ENCODE data around the gene LILRB2. TPM values are rescaled to one million over a fixed set of nuclear protein-coding genes. Genes with fewer than 3 reads are reported as not detected.
"Not testable (repeated sequence)": the region's sequence is repeated elsewhere in the genome, so short reads cannot be mapped to it uniquely, and the experiment has no call there.

LILRB2 gene
- total RNA-seq, 2 experiments from 2014 or later, result not detected

DNA sequence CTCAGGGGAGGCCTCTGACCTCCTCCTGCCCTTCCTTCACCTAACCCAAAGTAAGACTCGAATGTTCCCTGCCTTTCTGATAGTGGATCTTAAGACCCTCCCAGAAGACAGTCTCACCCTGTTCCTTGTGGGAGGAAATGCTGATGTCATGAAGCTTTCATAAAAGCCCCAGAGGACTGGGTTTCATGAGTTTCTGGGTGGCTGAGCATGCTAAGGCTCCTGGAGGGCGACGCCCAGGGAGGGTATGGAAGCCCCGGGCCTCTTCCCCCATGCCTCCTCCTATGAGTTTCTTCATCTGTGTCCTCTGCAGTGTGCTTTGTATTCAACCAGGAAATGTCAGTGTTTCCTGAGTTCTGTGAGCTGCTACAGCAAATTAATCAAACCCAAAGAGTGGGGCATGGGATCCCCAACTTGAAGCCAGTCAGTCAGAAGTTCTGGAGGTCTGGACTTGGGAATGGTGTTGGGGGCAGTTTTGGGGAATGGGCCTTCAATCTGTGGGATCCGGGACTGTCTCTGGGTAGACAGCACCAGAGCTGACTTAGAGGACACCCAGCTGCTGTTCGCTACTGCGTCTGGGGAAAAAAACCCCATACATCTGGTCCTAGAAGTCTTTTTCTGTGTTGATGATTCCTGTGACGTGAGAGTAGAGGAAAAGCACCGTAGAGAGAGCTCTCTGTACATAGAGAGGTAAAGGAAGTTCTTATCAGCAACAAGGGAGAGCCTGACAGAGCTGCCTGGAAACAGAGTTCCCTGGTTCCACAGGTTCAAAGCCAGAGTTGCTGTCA is 2.0 kb upstream of the LILRB2 start:
- ChIA-PET CTCF (no interaction called here), POLR2A (no interaction called here)
- intact Hi-C loops (cut with micrococcal nuclease), result no loop called here
- peak; percentile 17 for ATAC-seq
- TF ChIP-seq, protein P1, sequence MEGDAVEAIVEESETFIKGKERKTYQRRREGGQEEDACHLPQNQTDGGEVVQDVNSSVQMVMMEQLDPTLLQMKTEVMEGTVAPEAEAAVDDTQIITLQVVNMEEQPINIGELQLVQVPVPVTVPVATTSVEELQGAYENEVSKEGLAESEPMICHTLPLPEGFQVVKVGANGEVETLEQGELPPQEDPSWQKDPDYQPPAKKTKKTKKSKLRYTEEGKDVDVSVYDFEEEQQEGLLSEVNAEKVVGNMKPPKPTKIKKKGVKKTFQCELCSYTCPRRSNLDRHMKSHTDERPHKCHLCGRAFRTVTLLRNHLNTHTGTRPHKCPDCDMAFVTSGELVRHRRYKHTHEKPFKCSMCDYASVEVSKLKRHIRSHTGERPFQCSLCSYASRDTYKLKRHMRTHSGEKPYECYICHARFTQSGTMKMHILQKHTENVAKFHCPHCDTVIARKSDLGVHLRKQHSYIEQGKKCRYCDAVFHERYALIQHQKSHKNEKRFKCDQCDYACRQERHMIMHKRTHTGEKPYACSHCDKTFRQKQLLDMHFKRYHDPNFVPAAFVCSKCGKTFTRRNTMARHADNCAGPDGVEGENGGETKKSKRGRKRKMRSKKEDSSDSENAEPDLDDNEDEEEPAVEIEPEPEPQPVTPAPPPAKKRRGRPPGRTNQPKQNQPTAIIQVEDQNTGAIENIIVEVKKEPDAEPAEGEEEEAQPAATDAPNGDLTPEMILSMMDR (IDR thresholded peaks at IDR 0.05), result no peak
- peaks cover 22% of the 10 kb centered on the region for H3K27me3 Mint-ChIP-seq
- H3K4me1 Mint-ChIP-seq (ENCODE audit: low read depth), result peaks cover 4% of the 10 kb centered on the region
- no peaks in the 10 kb centered on the region for H3K9me3 Mint-ChIP-seq
- no peak overlapping the region for H3K27ac Mint-ChIP-seq
- H3K36me3 Mint-ChIP-seq (ENCODE audit: low read depth), result no peaks in the 10 kb centered on the region
- no peak overlapping the region for H3K4me3 Mint-ChIP-seq
- DNase-seq, result no peak

DNA sequence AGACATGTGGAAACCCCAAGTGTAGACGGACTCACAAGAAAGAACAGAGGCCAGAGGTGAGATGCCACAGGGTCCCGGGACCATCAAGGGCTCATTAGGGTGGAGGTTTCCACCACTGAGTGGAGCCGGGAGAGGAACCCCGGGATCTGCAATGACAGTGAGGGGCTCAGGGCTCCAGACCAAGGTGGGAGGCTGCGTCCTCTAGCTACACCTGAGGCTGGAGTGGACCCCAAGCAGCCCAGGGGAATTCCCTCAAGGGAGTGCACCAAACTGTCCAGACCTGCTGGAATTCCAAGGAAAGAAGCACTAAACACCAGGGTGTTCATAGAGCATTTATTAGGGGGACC is 792 bp upstream of the LILRB2 start:
- H3K9me3 Mint-ChIP-seq; intact Hi-C loops (cut with micrococcal nuclease); H3K4me1 Mint-ChIP-seq (ENCODE audit: low read depth); DNase-seq; H3K36me3 Mint-ChIP-seq (ENCODE audit: low read depth); POLR2A ChIA-PET; H3K4me3 Mint-ChIP-seq; H3K27ac Mint-ChIP-seq; CTCF ChIA-PET; ATAC-seq: not testable (repeated sequence)
- peaks cover 22% of the 10 kb centered on the region for H3K27me3 Mint-ChIP-seq

DNA sequence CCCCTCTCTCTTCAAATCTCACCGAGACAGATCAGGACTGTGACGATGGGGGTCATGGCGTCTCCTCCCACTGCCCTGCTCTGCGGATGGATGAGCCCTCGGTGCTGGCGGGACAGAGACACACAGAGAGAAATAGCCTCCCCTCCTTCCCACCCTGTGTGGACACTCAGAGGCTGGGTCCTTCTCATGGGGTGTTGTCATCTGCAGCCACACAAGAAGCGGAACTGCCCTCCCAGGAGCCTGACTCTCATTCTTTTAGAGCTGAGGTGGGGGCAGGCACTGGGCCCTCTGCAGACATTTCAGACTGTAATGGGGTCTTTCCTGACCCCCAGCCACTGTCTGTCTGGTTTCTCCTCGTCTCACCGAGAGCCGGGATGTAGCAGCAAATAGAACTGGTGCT is 469 bp downstream of the LILRB2 start:
- H3K9me3 Mint-ChIP-seq; H3K36me3 Mint-ChIP-seq (ENCODE audit: low read depth); H3K4me3 Mint-ChIP-seq; ATAC-seq; H3K4me1 Mint-ChIP-seq (ENCODE audit: low read depth); H3K27ac Mint-ChIP-seq; DNase-seq; POLR2A ChIA-PET; intact Hi-C loops (cut with micrococcal nuclease): not testable (repeated sequence)
- CTCF ChIA-PET, result interaction anchor here (1.3 kb wide), 1 partner anchor 14 kb away, joined by 4 read pairs; no protein-coding TSS in a partner anchor
- H3K27me3 Mint-ChIP-seq, result peaks cover 22% of the 10 kb centered on the region

DNA sequence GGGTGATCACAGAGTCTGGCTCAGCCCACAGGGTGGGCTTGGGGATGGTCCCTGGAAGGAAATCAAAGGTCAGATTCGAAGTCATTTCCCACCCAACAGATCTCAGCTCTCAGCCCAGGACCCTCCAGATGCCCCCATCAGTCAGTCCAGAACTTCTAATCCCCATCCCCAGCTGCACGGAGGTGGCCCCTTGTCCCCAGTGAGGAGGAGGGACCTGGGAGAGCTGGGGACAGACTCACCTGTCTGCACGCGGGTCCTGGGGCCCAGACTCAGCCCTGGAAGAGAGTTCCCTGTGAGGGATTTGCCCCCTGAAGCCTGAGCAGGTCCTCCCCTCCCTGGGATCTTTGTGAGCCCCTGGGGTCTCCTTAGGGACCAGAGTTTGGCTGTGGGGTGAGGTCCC is 885 bp downstream of the LILRB2 start:
- H3K4me1 Mint-ChIP-seq (ENCODE audit: low read depth); H3K4me3 Mint-ChIP-seq; DNase-seq; POLR2A ChIA-PET; H3K27ac Mint-ChIP-seq; ATAC-seq; H3K9me3 Mint-ChIP-seq; intact Hi-C loops (cut with micrococcal nuclease); H3K36me3 Mint-ChIP-seq (ENCODE audit: low read depth): not testable (repeated sequence)
- H3K27me3 Mint-ChIP-seq, result peaks cover 22% of the 10 kb centered on the region
- CTCF ChIA-PET, result interaction anchor here (1.3 kb wide), 1 partner anchor 14 kb away, joined by 4 read pairs; no protein-coding TSS in a partner anchor

DNA sequence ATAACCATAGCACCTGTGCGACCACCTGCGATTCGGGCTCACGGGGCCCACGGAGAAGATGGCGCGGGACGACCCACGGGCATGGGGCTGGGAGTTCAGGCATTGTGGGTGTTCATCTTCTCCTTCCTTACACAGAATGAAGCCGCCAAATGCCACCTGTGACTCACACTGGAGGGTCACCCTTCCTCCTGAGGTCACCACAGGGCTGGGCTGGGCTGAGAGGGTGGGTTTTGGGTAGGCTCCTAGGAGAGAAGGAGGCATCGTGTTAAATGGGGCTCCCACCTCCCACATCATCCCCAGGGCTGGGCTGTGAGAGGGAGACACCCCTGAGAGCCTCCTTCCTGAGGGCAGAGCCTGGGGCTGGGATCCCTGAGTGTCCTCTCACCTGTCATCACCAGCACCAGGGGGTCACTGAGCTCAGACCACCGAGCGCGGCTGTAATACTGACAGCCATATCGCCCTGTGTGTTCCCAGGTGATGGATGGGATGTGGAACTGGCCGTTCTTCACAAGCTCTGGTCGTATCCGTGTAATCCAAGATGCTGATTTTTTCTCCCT is 1.4 kb downstream of the LILRB2 start:
- no peak for ATAC-seq
- DNase-seq, result no peak
- Mint-ChIP-seq H3K27me3 (peaks cover 22% of the 10 kb centered on the region), H3K36me3 (ENCODE audit: low read depth) (no peaks in the 10 kb centered on the region), H3K9me3 (no peaks in the 10 kb centered on the region), H3K27ac (no peak overlapping the region), H3K4me1 (ENCODE audit: low read depth) (no peaks in the 10 kb centered on the region), H3K4me3 (no peak overlapping the region)
- POLR2A ChIA-PET, result no interaction called here
- TF ChIP-seq, protein P1 (IDR thresholded peaks at IDR 0.05), result no peak
- intact Hi-C loops (cut with micrococcal nuclease), result no loop called here
- CTCF ChIA-PET, result interaction anchor here (1.3 kb wide), 1 partner anchor 13 kb away, joined by 4 read pairs; no protein-coding TSS in a partner anchor

DNA sequence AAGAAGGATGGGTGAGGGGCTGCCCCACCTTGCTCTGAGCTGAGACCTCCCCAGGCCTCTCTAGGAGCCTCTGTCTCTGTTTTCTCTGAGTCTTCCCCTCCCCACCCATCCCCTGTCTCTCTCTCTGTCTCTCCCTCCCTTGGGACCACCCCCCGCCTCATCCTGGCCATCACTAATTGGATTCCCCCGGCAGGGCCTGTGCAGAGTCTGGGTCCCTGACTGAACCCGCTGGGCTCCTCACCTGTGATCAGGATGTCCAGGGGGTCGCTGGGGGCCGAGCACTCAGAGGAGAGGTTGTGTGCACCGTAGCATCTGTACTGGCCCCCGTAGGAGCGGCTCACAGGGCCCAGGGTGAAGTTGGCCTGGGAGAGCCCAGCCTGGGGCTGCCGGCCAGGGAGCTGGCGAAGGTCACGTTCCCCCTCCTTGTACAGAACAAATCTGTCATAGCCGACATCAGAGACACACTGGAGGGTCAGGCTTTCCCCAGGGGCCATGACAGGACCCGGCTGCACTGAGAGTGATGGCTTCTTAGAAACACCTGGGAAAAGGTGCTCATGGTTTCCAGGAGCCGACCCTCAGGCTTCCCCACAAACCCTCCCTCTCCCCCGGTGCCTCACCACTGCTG is 2.2 kb downstream of the LILRB2 start:
- POLR2A ChIA-PET; CTCF ChIA-PET; H3K9me3 Mint-ChIP-seq; H3K4me3 Mint-ChIP-seq; H3K36me3 Mint-ChIP-seq (ENCODE audit: low read depth); intact Hi-C loops (cut with micrococcal nuclease); ATAC-seq; H3K4me1 Mint-ChIP-seq (ENCODE audit: low read depth); H3K27ac Mint-ChIP-seq; DNase-seq: not testable (repeated sequence)
- H3K27me3 Mint-ChIP-seq, result peaks cover 24% of the 10 kb centered on the region

DNA sequence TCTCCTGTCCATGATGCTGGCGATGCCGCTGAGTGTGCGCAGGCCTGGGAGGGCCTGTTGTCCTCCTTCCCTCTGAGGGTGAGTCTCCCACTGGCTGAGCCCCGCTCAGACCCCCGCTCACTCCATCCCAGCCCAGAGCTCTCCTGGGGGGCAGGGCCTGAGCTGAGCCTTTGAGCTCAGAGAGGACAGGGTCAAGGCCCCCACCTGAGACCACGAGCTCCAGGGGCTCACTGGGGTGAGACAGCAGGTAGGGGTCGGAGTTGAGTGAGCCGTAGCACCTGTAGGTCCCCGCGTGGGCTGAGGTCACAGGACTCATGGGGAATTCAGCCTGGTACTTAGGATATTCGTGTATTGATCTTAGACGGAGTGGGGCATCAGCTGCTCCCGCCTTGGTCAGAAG is 2.9 kb downstream of the LILRB2 start:
- H3K27me3 Mint-ChIP-seq, result peaks cover 23% of the 10 kb centered on the region
- H3K4me1 Mint-ChIP-seq (ENCODE audit: low read depth); CTCF ChIA-PET; H3K4me3 Mint-ChIP-seq; H3K36me3 Mint-ChIP-seq (ENCODE audit: low read depth); H3K9me3 Mint-ChIP-seq; intact Hi-C loops (cut with micrococcal nuclease); H3K27ac Mint-ChIP-seq; POLR2A ChIA-PET; ATAC-seq; DNase-seq: not testable (repeated sequence)

DNA sequence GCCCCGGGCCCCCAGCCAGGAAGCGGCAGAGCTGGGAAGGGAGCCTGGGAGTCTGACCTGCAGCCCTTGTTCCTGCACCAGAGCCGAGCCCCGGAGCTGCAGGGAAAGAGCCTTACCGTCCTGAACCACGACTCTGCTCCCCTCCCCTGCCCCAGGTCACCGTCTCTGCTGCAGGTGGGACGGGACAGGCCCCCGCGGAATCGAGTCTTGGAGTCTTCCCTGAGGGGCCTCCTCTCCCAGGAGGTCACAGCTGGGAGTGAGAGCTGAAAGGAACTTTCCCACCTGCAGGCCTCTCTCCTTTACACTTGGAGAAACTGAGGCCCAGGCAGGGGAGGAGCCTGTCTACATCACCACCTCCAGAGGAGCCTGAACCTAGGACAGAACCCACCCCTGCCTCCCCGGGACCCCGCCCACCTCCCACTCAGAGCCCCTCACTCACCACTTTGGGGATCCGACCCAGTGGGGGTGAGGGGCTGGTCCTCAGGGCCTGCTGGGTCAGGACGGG is 3.7 kb downstream of the LILRB2 start:
- H3K36me3 Mint-ChIP-seq (ENCODE audit: low read depth); POLR2A ChIA-PET; intact Hi-C loops (cut with micrococcal nuclease); H3K27ac Mint-ChIP-seq; DNase-seq; ATAC-seq; H3K4me1 Mint-ChIP-seq (ENCODE audit: low read depth); H3K9me3 Mint-ChIP-seq; H3K4me3 Mint-ChIP-seq; CTCF ChIA-PET: not testable (repeated sequence)
- peaks cover 22% of the 10 kb centered on the region for H3K27me3 Mint-ChIP-seq

Data from activated CD8-positive, alpha-beta T cell treated with anti-CD3 and anti-CD28 coated beads for 36 hours (primary cell).